Fibroblast of mammary gland (primary cell): ENCODE measurements around the gene CIRBP.

Experiments
- DNase-seq: peaks from one replicate; pipeline ENCODE4 v3.0.0-alpha.2; 2010; ENCODE audit warnings: low read depth
- H3K4me3 ChIP-seq: 2 replicates; pipeline ENCODE4 v1.5.1; 2011; ENCODE audit warnings: low read depth, mild to moderate bottlenecking, low read length, moderate library complexity; ENCODE audit not compliant: control insufficient read depth
- CTCF ChIP-seq: conservative IDR thresholded peaks from 2 replicates; pipeline ENCODE4 v1.5.1; 2011; ENCODE audit warnings: low read depth, low read length, inconsistent platforms; ENCODE audit not compliant: control insufficient read depth, insufficient read depth

The CIRBP gene

GRCh38 chr19:1253514-1254080 is 15.5 kb upstream of the CIRBP start:
- peak overlapping the region; percentile 39 for H3K4me3 ChIP-seq
- DNase-seq = no peak
- no peak for TF ChIP-seq CTCF

GRCh38 chr19:1254081-1254527 is 15.0 kb upstream of the CIRBP start:
- peak overlapping the region; percentile 39 for H3K4me3 ChIP-seq
- peak; percentile 56 for DNase-seq
- TF ChIP-seq CTCF = no peak

GRCh38 chr19:1254530-1255185 is 14.5 kb upstream of the CIRBP start:
- TF ChIP-seq CTCF = no peak
- DNase-seq = no peak

GRCh38 chr19:1255186-1256161 is 13.7 kb upstream of the CIRBP start:
- no peak for TF ChIP-seq CTCF
- H3K4me3 ChIP-seq = no peak overlapping the region

More at GRCh38 chr19:1254530-1255185, 14.5 kb upstream of the CIRBP start:
- H3K4me3 ChIP-seq = no peak overlapping the region

GRCh38 chr19:1256646-1257474 is 12.3 kb upstream of the CIRBP start:
- TF ChIP-seq CTCF = no peak
- DNase-seq = no peak
- H3K4me3 ChIP-seq = no peak overlapping the region

More at GRCh38 chr19:1255186-1256161, 13.7 kb upstream of the CIRBP start:
- no peak for DNase-seq
